K562 (cell line): ENCODE measurements around the gene CUL2. TPM values are rescaled to one million over a fixed set of nuclear protein-coding genes. Genes with fewer than 3 reads are reported as not detected.

Source experiments
- COPS2 ChIP-seq: fragments of 450-650 bp; conservative IDR thresholded peaks from 2 replicates; pipeline ENCODE4 v1.6.1; 2016; ENCODE audit warnings: mild to moderate bottlenecking, moderate library complexity
- E2F5 ChIP-seq: sonication (generic); formaldehyde crosslinking; IDR thresholded peaks from 2 replicates; pipeline ENCODE4 v1.8.0; 2022; ENCODE audit warnings: mild to moderate bottlenecking, missing genetic modification reagents
- ESRRB ChIP-seq: fragments of 250-450 bp; sonication (Bioruptor Pico); IDR thresholded peaks from 2 replicates; pipeline ENCODE4 v1.5.0; 2020; ENCODE audit warnings: mild to moderate bottlenecking, moderate library complexity, borderline replicate concordance
- FOXJ2 ChIP-seq: fragments of 200-800 bp; sonication (Bioruptor generic); IDR thresholded peaks from 2 replicates; pipeline ENCODE4 v1.6.1; 2016; ENCODE audit warnings: missing genetic modification characterization, missing compliant biosample characterization
- L3MBTL2 ChIP-seq: fragments of 450-650 bp; IDR thresholded peaks from 2 replicates; pipeline ENCODE4 v1.6.1; 2016; ENCODE audit warnings: mild to moderate bottlenecking, moderate library complexity
- NR2C1 ChIP-seq, 2 experiments: fragments of 450-650 bp; IDR thresholded peaks; 2 replicates each; pipeline ENCODE4 v1.6.1; 2017; ENCODE audit warnings: mild to moderate bottlenecking in 2 of 2, antibody characterized with exemption in 1 of 2, inconsistent platforms in 1 of 2, missing compliant biosample characterization in 1 of 2, missing genetic modification characterization in 1 of 2
- UBTF ChIP-seq, 2 experiments: IDR thresholded peaks; 2 replicates each; pipeline ENCODE4 v1.6.1; 2012; ENCODE audit warnings: improper control_type of control experiment in 2 of 2, low read depth in 2 of 2, low read length in 2 of 2, borderline replicate concordance in 1 of 2
- ZNF133 ChIP-seq: fragments of 250-450 bp; sonication (Bioruptor Pico); IDR thresholded peaks from 2 replicates; pipeline ENCODE4 v1.4.0; 2020; ENCODE audit warnings: mild to moderate bottlenecking
- ZNF740 ChIP-seq, 3 experiments: fragments of 200-800 bp in 1 of 3; sonication (Bioruptor generic) in 1 of 3; sonication (generic) in 1 of 3; formaldehyde crosslinking in 1 of 3; IDR thresholded peaks; 2 replicates each; pipeline versions ENCODE4 v1.6.1 to v1.8.0; 2016 to 2022; ENCODE audit warnings: mild to moderate bottlenecking in 2 of 3, missing compliant biosample characterization in 2 of 3, missing genetic modification characterization in 2 of 3, missing genetic modification reagents in 1 of 3
- polyA plus RNA-seq, 8 experiments: library from polyadenylated mRNA; depleted of rRNA in 4 of 8; stranded (reverse) in 5 of 8; unstranded in 3 of 8; fragments of >200 nt; fragmentation: Nextera tagmentation in 2 of 8; fragmentation: Illumina TruSeq in 1 of 8; extraction: Ambion mirVana in 2 of 8; extraction: Trizol in 1 of 8; gene quantifications; 2 replicates each; pipeline versions ENCODE4 v1.2.1 to v1.2.3, GENCODE V29; 2011 to 2014; ENCODE audit warnings: inconsistent platforms in 1 of 8, missing spikeins in 1 of 8
- total RNA-seq, 7 experiments: library from RNA; depleted of rRNA in 6 of 7; stranded (reverse); fragments of >200 nt in 6 of 7; fragmentation: Illumina TruSeq in 2 of 7; extraction: Trizol in 2 of 7; gene quantifications; 2 replicates each; pipeline versions ENCODE4 v1.2.1 to v1.2.3, GENCODE V29; 2011 to 2021; ENCODE audit warnings: low replicate concordance in 1 of 7

The CUL2 gene
- total and polyA plus RNA-seq, 9 of the 15 experiments (the other 6 are each of a cell fraction or from before 2014, with no cell fraction given), result 17.3 to 46.3 (median 41.2) TPM

GRCh38 chr10:35127289-35127891 lies 37.2 kb upstream of the CUL2 start (continued):
- TF ChIP-seq UBTF (IDR thresholded peaks at IDR 0.05; ENCODE audit: borderline replicate concordance in 1 of 2, low read depth in 2 of 2, low read length in 2 of 2), result peak; percentile 11 to 73
- TF ChIP-seq NR2C1 (IDR thresholded peaks at IDR 0.05), result no peak
- TF ChIP-seq NR2C1 (tag; IDR thresholded peaks at IDR 0.05), result no peak
- no peak for TF ChIP-seq FOXJ2 (tag)
- TF ChIP-seq COPS2, result no peak
- TF ChIP-seq ZNF740 (CRISPR knock-in tag; IDR thresholded peaks at IDR 0.05), result no peak
- TF ChIP-seq ZNF740 (tag; IDR thresholded peaks at IDR 0.05), result no peak
- no peak for TF ChIP-seq E2F5 (CRISPR knock-in tag)
- no peak for TF ChIP-seq ZNF133 (CRISPR knock-in tag)
- TF ChIP-seq ESRRB, result no peak
- TF ChIP-seq L3MBTL2, result no peak; the same call in 1 of the 2 replicates
